ENCODE measurements around the gene RPRML. TPM values are rescaled to one million over a fixed set of nuclear protein-coding genes. Genes with fewer than 3 reads are reported as not detected.

Gene RPRML
- total RNA-seq, 1 experiment from 2014 or later, result 0.11 TPM

DNA sequence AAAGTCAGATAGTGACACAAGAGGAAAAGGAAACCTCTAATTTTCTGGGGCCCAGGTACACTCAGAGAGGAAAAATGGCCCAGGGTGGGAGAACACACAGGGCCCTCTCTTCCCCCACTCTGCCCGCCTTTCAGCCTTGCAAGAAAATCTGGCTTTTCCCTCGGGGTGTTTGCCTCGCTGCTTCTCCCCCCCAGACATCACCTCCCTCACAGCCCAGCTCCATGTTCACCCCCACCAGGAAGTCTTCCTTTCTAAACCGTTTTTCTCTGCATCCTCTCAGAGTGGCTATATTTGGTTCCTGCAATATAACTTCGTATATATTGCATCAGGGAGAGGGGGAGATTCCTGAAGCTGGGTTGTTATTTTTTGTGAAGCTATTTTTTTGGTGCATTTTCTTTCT, 27.3 kb downstream of the RPRML start:
- H3K9me3 ChIP-seq (ENCODE audit: low read length), result no peaks in the 10 kb centered on the region
- intact Hi-C loops (cut with micrococcal nuclease), result no loop called here
- H3K36me3 ChIP-seq (ENCODE audit: low read depth, low read length), result no peaks in the 10 kb centered on the region
- H3K4me3 ChIP-seq (ENCODE audit: low read length), result no peak overlapping the region
- DNase-seq (no peak), ATAC-seq (no peak)
- TF ChIP-seq EZH2phosphoT487 (IDR thresholded peaks at IDR 0.05; ENCODE audit: borderline replicate concordance, low read length) (no peak), EZH2 (IDR thresholded peaks at IDR 0.05; ENCODE audit: low read length, unreplicated experiment) (no peak), CTCF (conservative IDR thresholded peaks at IDR 0.05; ENCODE audit: low read depth, low read length) (no peak)
- no peaks in the 10 kb centered on the region for H3K9me2 ChIP-seq (replicated peaks; ENCODE audit: low read length)
- H3K9ac ChIP-seq (ENCODE audit: low read length), result no peak overlapping the region
- H2AFZ ChIP-seq (ENCODE audit: low read length), result no peak overlapping the region
- BruUV-seq (replicated peaks), result no TSS peak
- H3F3A ChIP-seq (ENCODE audit: low read length, unreplicated experiment), result no peaks in the 10 kb centered on the region
- no peak overlapping the region for H3K4me2 ChIP-seq (ENCODE audit: low read length)
- no peaks in the 10 kb centered on the region for H3K27me3 ChIP-seq (ENCODE audit: low read length)
- ChIA-PET POLR2A (ENCODE audit: unreplicated experiment) (interaction anchor here (0.7 kb wide), 1 partner anchor 166 kb away, joined by 3 read pairs; no protein-coding TSS in a partner anchor), CTCF (no interaction called here)
- no peaks in the 10 kb centered on the region for H4K20me1 ChIP-seq (ENCODE audit: low read length)
- H3K4me1 ChIP-seq (ENCODE audit: insufficient read depth, low read length), result peaks cover 3% of the 10 kb centered on the region; the same call in 1 of the 2 replicates
- no peaks in the 10 kb centered on the region for H3K79me2 ChIP-seq (ENCODE audit: low read length)
- no peak overlapping the region for H3K27ac ChIP-seq (ENCODE audit: low read length)

DNA sequence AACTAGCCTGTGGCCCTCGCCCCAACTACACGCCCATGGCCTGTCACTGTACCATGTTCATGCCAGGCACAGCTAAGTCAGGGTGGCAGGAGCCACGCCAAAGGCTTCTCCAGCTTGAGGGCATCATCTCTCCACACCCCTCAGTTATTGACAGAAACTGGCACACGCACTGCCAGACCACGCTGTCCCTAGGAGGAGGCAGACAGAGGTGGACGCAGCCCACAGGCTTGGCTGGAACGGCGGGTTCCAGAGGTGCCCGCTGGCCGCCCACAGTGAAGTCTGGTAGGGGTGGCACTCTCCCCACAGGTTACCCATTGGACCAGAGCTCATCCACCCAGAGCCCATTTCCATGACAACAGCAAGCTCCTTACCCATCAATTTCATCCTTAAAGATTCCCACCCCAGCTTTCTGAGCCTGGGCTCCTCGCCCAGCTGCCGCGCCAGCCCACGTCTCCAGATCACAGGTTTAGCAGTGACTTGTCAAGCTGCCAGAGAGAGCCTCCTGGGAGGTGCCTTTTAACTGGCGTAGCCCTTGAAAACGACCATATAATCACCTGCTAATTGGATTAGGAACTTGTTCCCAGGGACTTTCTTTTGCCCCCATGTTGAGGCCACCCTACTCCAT, 27.9 kb downstream of the RPRML start:
- intact Hi-C loops (cut with micrococcal nuclease), result no loop called here
- TF ChIP-seq CTCF (conservative IDR thresholded peaks at IDR 0.05; ENCODE audit: low read depth, low read length) (no peak), EZH2phosphoT487 (IDR thresholded peaks at IDR 0.05; ENCODE audit: borderline replicate concordance, low read length) (no peak), EZH2 (IDR thresholded peaks at IDR 0.05; ENCODE audit: low read length, unreplicated experiment) (no peak)
- DNase-seq, result no peak
- no peaks in the 10 kb centered on the region for H3F3A ChIP-seq (ENCODE audit: low read length, unreplicated experiment)
- no peaks in the 10 kb centered on the region for H4K20me1 ChIP-seq (ENCODE audit: low read length)
- no peak overlapping the region for H3K9ac ChIP-seq (ENCODE audit: low read length)
- no peaks in the 10 kb centered on the region for H3K36me3 ChIP-seq (ENCODE audit: low read depth, low read length)
- H3K79me2 ChIP-seq (ENCODE audit: low read length), result no peaks in the 10 kb centered on the region
- peaks cover 3% of the 10 kb centered on the region; the same call in 1 of the 2 replicates for H3K4me1 ChIP-seq (ENCODE audit: insufficient read depth, low read length)
- H2AFZ ChIP-seq (ENCODE audit: low read length), result no peak overlapping the region
- CTCF ChIA-PET, result no interaction called here
- ATAC-seq, result no peak
- no peaks in the 10 kb centered on the region for H3K9me3 ChIP-seq (ENCODE audit: low read length)
- no peak overlapping the region for H3K4me2 ChIP-seq (ENCODE audit: low read length)
- POLR2A ChIA-PET (ENCODE audit: unreplicated experiment), result no interaction called here
- BruUV-seq (replicated peaks), result no TSS peak
- no peaks in the 10 kb centered on the region for H3K27me3 ChIP-seq (ENCODE audit: low read length)
- H3K27ac ChIP-seq (ENCODE audit: low read length), result no peak overlapping the region
- H3K4me3 ChIP-seq (ENCODE audit: low read length), result no peak overlapping the region
- H3K9me2 ChIP-seq (replicated peaks; ENCODE audit: low read length), result no peaks in the 10 kb centered on the region

DNA sequence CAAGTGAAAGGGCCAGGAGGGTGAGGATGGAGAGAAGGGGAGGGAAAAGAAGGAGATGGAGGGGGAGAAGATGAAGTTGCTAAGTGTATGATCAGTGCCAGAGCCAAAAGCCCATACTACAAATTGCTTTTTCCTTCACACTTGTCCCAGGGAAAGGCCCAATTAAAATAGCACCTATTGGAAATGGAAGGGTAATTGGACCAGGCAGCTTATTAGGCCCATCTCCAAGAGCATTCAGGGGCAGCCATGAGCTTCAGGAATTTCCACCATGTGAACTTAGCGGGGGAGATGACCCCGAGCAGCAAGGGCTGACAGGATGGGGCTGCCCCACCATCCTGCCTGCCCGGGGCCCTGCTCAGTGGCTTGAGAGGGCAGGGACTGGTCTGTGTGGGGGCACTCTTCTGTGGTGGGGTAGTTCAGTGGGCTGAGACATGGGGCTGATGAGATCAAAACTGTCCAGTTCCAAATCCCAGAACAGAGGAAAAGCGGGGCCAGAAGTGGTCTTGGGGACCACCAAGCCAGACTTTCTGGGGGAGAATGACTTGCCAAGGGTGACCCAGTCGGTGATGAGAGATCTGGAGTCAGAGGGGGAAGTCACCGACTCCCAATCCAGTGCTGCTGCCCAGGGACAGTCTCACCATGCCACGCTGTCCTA, 28.6 kb downstream of the RPRML start:
- ATAC-seq (no peak), DNase-seq (no peak)
- H3K27me3 ChIP-seq (ENCODE audit: low read length), result no peaks in the 10 kb centered on the region
- ChIA-PET CTCF (no interaction called here), POLR2A (ENCODE audit: unreplicated experiment) (no interaction called here)
- H3F3A ChIP-seq (ENCODE audit: low read length, unreplicated experiment), result no peaks in the 10 kb centered on the region
- BruUV-seq (replicated peaks), result no TSS peak
- no peak overlapping the region for H3K4me2 ChIP-seq (ENCODE audit: low read length)
- peaks cover 3% of the 10 kb centered on the region; the same call in 1 of the 2 replicates for H3K4me1 ChIP-seq (ENCODE audit: insufficient read depth, low read length)
- H3K9ac ChIP-seq (ENCODE audit: low read length), result no peak overlapping the region
- no peaks in the 10 kb centered on the region for H3K9me3 ChIP-seq (ENCODE audit: low read length)
- H3K4me3 ChIP-seq (ENCODE audit: low read length), result no peak overlapping the region
- TF ChIP-seq EZH2 (IDR thresholded peaks at IDR 0.05; ENCODE audit: low read length, unreplicated experiment), result no peak
- TF ChIP-seq EZH2phosphoT487 (IDR thresholded peaks at IDR 0.05; ENCODE audit: borderline replicate concordance, low read length), result no peak
- no peak for TF ChIP-seq CTCF (conservative IDR thresholded peaks at IDR 0.05; ENCODE audit: low read depth, low read length)
- no peaks in the 10 kb centered on the region for H3K36me3 ChIP-seq (ENCODE audit: low read depth, low read length)
- no peak overlapping the region for H3K27ac ChIP-seq (ENCODE audit: low read length)
- H4K20me1 ChIP-seq (ENCODE audit: low read length), result no peaks in the 10 kb centered on the region
- H3K79me2 ChIP-seq (ENCODE audit: low read length), result no peaks in the 10 kb centered on the region
- H3K9me2 ChIP-seq (replicated peaks; ENCODE audit: low read length), result no peaks in the 10 kb centered on the region
- intact Hi-C loops (cut with micrococcal nuclease), result no loop called here
- H2AFZ ChIP-seq (ENCODE audit: low read length), result no peak overlapping the region

Measured in PC-3 (cell line).